Peyer's patch (tissue), 4 donors: ENCODE results near the gene CABP4.

ENCODE experiments used
- POLR2A ChIP-seq, 2 donors: fragments of 450-650 bp; IDR thresholded peaks; one replicate each; pipeline ENCODE4 v1.5.1; 2017; ENCODE audit warnings: antibody characterized with exemption in 2 of 2, mild to moderate bottlenecking in 2 of 2, moderate library complexity in 2 of 2
- TF ChIP-seq, protein P1 (sequence below), 6 experiments: fragments of 450-650 bp in 4 of 6; fragments of 200-600 bp in 2 of 6; sonication (generic) in 1 of 6; IDR thresholded peaks; one replicate each; pipeline ENCODE4 v1.5.1; 2017 to 2019; ENCODE audit warnings: antibody characterized with exemption in 6 of 6, mild to moderate bottlenecking in 3 of 6, moderate library complexity in 1 of 6

DNA sequence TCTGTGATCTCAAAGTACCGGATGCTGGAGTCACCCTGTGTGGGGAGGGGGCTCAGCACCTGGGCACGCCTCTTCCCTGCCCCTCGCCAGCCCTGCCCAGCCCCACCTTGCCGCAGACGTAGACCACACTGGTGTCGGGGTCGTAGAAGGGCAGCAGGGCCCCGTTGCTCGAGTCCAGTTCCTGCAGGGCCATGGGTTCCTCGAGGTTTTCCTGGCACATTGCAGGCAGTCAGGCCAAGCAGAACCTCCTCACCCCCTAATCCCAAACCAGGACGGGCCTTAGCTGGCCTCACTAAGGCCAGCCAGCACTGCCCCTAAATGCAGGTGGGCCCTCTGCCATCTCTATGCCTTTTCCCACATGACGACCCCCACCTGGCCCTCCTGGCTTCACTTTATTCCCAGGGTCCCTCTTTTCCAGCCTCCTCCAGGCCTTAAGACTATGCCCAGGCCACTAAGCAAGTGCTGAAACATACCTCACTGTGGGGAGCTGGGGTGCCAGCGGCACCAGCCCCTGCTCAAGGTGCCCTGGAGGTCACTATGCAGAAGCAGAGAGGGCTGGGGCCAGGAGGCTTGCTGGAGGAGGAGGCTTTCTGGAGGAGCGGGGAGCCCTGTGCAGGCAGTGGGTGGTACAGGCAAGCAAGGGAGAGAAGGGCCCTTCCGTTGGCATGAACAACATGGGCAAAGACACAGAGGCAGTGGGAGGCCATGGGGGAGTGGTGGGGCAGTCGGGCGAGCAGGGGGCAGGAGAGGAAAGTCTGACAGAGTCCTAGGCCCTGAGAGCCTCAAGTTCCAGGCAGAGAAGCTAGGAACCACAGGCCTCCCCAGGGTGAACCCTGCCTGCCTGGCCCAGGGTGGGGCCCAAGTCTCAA is 14.7 kb upstream of the CABP4 start:
- TF ChIP-seq, protein P1, sequence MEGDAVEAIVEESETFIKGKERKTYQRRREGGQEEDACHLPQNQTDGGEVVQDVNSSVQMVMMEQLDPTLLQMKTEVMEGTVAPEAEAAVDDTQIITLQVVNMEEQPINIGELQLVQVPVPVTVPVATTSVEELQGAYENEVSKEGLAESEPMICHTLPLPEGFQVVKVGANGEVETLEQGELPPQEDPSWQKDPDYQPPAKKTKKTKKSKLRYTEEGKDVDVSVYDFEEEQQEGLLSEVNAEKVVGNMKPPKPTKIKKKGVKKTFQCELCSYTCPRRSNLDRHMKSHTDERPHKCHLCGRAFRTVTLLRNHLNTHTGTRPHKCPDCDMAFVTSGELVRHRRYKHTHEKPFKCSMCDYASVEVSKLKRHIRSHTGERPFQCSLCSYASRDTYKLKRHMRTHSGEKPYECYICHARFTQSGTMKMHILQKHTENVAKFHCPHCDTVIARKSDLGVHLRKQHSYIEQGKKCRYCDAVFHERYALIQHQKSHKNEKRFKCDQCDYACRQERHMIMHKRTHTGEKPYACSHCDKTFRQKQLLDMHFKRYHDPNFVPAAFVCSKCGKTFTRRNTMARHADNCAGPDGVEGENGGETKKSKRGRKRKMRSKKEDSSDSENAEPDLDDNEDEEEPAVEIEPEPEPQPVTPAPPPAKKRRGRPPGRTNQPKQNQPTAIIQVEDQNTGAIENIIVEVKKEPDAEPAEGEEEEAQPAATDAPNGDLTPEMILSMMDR (IDR thresholded peaks at IDR 0.05) = no peak
- TF ChIP-seq POLR2A (IDR thresholded peaks at IDR 0.05) = no peak
